ENCODE data around the gene MIER2.
A peak's percentile ranks its signal among the peaks of the same experiment; 100 is the strongest.

The MIER2 gene

GRCh38 chr19:294946-295686 lies 49.5 kb downstream of the MIER2 start:
- peak; percentile 29 to 50 for DNase-seq (ENCODE audit: low read depth in 2 of 2)
- H3K4me3 ChIP-seq (replicated peaks in 1 of 2; ENCODE audit: low read depth in 2 of 2, low read length in 2 of 2): no peak overlapping the region
- TF ChIP-seq, protein P1, sequence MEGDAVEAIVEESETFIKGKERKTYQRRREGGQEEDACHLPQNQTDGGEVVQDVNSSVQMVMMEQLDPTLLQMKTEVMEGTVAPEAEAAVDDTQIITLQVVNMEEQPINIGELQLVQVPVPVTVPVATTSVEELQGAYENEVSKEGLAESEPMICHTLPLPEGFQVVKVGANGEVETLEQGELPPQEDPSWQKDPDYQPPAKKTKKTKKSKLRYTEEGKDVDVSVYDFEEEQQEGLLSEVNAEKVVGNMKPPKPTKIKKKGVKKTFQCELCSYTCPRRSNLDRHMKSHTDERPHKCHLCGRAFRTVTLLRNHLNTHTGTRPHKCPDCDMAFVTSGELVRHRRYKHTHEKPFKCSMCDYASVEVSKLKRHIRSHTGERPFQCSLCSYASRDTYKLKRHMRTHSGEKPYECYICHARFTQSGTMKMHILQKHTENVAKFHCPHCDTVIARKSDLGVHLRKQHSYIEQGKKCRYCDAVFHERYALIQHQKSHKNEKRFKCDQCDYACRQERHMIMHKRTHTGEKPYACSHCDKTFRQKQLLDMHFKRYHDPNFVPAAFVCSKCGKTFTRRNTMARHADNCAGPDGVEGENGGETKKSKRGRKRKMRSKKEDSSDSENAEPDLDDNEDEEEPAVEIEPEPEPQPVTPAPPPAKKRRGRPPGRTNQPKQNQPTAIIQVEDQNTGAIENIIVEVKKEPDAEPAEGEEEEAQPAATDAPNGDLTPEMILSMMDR (IDR thresholded peaks at IDR 0.05; ENCODE audit: low read depth, low read length): peak; percentile 79

- H3K4me3 ChIP-seq (replicated peaks in 1 of 2; ENCODE audit: low read depth in 2 of 2, low read length in 2 of 2): no peak overlapping the region
- peak in 1 of 2 donors; percentile 16 for DNase-seq (ENCODE audit: low read depth in 2 of 2)
These were observed 50.2 kb downstream of the MIER2 start for GRCh38 chr19:294341-294945.

DNA sequence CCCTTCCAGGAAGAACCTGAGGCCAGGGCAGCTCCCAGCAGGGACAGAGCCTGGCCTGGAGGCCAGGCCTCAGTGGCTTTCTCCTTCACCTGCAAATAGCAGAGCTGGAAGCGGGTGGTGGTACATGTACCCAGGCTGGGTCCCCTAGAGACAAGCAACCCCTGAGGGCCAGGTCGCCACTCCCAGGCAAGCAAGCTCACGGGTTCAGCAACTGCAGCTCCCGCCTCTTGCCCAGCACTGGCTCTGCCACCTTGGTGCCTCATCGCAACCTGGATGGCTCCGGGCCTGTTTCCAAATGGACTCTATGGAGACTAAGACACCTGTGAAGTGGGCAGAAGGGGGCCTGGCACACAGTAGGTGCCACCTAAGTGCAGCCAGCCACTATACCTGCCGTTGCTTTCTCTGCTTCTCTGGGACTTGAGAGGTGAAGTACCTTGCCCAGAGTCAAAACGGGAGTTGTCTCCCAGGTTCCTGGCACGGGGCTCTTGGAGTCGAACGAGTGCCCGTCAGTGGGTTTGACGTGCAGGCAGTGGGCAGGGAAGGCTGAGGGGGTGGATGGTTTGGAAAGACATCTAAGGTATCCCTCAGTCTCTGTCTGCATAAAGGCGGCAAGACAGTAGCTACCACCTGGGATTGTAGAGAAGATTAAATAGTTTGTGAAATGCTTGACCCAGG lies 51.0 kb downstream of the MIER2 start:
- TF ChIP-seq, protein P1 (IDR thresholded peaks at IDR 0.05; ENCODE audit: low read depth, low read length): no peak
- DNase-seq (ENCODE audit: low read depth in 2 of 2): no peak
- no peak overlapping the region for H3K4me3 ChIP-seq (replicated peaks in 1 of 2; ENCODE audit: low read depth in 2 of 2, low read length in 2 of 2)

More at GRCh38 chr19:294341-294945, 50.2 kb downstream of the MIER2 start:
- TF ChIP-seq, protein P1 (IDR thresholded peaks at IDR 0.05; ENCODE audit: low read depth, low read length): no peak

DNA sequence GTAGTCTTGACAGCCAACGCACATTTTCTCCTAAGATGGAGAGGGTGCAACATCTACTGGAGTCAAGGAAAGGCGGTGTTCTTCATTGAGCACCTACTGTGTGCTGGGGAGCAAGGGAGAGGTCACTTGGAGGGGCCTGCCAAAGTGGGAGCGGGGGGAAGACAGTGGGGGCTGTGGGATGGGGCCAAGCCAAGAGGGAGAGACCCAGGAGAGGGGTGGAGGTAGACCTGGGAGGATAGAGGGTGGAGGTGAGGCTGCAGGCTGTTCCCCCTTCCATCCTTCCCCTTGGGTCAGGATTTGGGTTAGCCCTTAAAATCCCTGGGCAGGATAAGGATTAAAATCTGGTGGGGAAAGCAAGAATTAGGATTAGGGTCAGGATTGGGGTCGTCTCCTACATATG lies 51.6 kb downstream of the MIER2 start:
- no peak for DNase-seq (ENCODE audit: low read depth in 2 of 2)
- H3K4me3 ChIP-seq (replicated peaks in 1 of 2; ENCODE audit: low read depth in 2 of 2, low read length in 2 of 2): no peak overlapping the region
- TF ChIP-seq, protein P1 (IDR thresholded peaks at IDR 0.05; ENCODE audit: low read depth, low read length): no peak

- no peak for DNase-seq (ENCODE audit: low read depth in 2 of 2)
- TF ChIP-seq, protein P1 (IDR thresholded peaks at IDR 0.05; ENCODE audit: low read depth, low read length): no peak
- H3K4me3 ChIP-seq (replicated peaks in 1 of 2; ENCODE audit: low read depth in 2 of 2, low read length in 2 of 2): no peak overlapping the region
These were observed 52.2 kb downstream of the MIER2 start for GRCh38 chr19:292281-292884.

GRCh38 chr19:291561-292280 lies 52.9 kb downstream of the MIER2 start:
- no peak for DNase-seq (ENCODE audit: low read depth in 2 of 2)
- no peak overlapping the region for H3K4me3 ChIP-seq (replicated peaks in 1 of 2; ENCODE audit: low read depth in 2 of 2, low read length in 2 of 2)

More at GRCh38 chr19:291561-292280, 52.9 kb downstream of the MIER2 start:
- TF ChIP-seq, protein P1 (IDR thresholded peaks at IDR 0.05; ENCODE audit: low read depth, low read length): no peak

Measured in cardiac fibroblast (primary cell).